Skin epidermis (tissue), 12 donors: ENCODE measurements around the gene ADAP1.
"Not testable (repeated sequence)": the region's sequence is repeated elsewhere in the genome, so short reads cannot be mapped to it uniquely, and the experiment has no call there.

Source experiments
- H3K27ac ChIP-seq, 21 experiments: fragments of 200-600 bp; sonication (generic) in 11 of 21; one replicate each; pipeline ENCODE4 v1.5.0; 2020; ENCODE audit warnings: mild to moderate bottlenecking in 3 of 21, inconsistent platforms in 2 of 21, moderate library complexity in 2 of 21
- H3K4me3 ChIP-seq, 7 experiments: fragments of 200-600 bp; sonication (generic) in 2 of 7; one replicate each; pipeline ENCODE4 v1.5.0; 2020; ENCODE audit warnings: inconsistent platforms in 2 of 7, mild to moderate bottlenecking in 2 of 7, moderate library complexity in 1 of 7

Gene ADAP1

DNA sequence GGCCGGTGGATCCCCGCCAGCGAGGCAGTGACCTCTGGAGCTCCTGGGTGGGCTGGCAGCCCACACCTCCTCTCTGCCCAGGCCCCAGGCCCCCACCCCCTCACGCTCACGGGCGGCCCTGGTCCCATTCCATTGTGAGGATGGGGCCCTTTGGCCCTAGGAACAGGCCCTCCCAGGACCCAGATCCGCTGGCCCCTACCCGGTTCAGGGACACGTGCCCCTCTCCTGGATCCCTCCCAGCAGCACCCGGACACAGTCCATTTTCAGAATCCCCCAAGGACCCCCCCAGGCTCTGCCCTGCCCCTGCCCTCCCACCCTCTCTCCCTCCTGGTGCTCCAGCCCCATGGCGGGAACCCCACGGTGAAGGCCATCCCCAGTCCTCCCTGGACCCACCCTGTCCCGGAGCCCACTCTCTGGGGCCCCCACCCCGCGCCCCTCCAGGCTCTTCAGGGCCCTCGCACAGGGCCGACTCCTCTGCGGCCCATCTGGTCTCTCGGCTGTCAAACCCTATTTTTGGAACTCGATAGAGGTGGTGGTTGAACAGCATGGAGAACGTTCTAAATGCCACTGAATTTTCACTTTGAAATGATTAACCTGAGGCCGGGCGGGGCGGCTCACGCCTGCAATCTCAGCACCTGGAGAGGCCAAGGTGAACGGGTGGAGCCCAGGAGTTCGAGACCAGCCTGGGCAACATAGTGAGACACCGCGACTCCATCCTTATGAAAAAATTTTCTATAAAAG lies 8.1 kb downstream of the ADAP1 start:
- Histone ChIP-seq H3K27ac (peak overlapping the region in 4 of 21 experiments; percentile 4 to 80 (median 17)), H3K4me3 (no peak overlapping the region)

DNA sequence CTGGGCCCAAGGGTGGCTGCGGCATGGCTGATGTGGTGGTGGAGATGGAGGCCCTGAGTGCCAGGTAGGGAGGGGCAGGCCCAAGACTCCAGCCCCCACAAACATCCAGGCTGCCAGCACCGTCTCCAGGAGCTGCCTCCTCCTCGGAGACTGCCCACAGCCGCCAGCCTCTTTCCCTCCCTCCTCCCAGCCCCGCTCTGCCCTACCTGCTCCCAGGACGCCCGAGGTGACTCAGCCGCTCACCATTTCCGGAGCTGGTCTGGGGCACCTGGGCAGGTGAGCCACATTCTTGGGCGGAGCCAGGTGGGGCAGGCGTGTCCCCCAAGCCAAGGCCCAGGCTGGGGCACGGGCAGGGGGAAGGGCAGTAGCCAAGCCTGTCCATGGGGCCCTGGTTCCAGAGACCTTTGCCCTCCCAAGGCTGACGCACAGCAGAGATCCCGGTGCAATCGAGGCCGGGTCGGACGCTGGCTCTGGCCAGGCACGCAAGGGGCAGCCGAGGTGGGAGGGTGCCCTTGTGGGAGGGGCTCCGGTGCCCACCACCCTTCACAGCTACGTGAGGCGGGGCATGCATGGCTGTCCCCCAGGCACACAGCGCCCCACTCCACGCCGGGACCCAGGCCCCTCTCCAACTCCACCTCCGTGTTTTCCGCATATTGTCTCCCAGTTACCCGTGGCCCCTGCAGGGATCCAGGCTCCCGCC lies 8.8 kb downstream of the ADAP1 start:
- Histone ChIP-seq H3K4me3 (peak overlapping the region in 1 of 7 experiments; percentile 17), H3K27ac (peak overlapping the region in 7 of 21 experiments; percentile 4 to 80 (median 16))

DNA sequence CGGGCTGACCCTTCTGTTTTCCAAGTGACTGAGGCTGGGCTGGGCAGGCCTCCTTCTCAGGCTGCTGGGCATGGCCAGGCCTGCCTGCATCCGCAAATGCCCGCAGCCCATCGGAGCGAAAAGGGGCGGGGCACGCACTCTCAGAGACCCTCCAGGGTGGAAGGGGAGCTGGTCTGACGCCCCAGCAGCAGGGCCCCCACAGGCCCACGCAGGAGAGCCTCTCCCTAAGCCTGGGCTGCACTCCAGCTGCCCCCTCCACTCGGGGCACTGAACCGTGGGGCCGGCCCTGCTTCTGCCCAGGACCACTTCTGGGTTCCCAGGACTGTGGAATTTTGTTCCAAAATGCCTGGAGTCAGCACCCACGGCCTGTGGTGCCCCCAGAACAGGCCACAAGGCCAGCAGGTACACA lies 9.3 kb downstream of the ADAP1 start:
- Histone ChIP-seq H3K27ac (peak overlapping the region in 5 of 21 experiments; percentile 4 to 80 (median 16)), H3K4me3 (peak overlapping the region in 1 of 7 experiments; percentile 17)

DNA sequence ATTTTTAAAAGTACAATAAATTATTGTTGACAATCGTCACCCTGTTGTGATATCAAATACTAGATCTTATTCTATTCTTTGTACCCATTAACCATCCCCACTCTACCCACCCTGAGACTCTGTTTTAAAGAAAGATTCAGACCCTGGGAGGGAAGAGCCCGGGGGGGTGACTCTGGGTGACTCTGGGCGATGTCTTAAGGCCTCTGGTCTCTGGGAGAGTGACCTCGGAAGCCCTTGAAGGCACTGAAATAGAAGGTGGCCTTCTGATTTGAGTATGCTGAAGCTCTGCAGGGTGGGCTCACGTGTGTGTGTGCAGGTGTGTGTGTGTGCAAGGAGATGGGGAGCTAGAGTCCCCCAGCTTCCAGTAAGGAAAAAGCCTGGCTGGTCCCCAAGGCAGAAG lies 9.7 kb downstream of the ADAP1 start:
- Histone ChIP-seq H3K4me3 (no peak overlapping the region), H3K27ac (peak overlapping the region in 4 of 21 experiments; percentile 11 to 80 (median 18))

DNA sequence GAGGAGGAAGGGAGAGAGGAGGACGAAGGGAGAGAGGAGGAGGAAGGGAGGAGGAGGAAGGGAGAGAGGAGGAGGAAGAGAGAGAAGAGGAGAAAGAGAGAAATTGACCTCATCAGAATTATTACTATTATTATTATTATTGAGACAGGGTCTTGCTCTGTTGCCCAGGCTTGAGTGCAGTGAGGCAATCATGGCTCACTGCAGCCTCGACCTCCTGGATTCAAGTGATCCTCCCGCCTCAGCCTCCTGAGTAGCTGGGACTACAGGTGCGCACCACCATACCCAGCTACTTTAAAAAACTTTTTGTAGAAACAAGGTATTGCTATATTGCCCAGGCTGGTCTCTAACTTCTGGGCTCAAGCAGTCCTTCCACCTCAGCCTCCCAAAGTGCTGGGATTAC lies 10.7 kb downstream of the ADAP1 start:
- not testable (repeated sequence) for H3K4me3 ChIP-seq, H3K27ac ChIP-seq

DNA sequence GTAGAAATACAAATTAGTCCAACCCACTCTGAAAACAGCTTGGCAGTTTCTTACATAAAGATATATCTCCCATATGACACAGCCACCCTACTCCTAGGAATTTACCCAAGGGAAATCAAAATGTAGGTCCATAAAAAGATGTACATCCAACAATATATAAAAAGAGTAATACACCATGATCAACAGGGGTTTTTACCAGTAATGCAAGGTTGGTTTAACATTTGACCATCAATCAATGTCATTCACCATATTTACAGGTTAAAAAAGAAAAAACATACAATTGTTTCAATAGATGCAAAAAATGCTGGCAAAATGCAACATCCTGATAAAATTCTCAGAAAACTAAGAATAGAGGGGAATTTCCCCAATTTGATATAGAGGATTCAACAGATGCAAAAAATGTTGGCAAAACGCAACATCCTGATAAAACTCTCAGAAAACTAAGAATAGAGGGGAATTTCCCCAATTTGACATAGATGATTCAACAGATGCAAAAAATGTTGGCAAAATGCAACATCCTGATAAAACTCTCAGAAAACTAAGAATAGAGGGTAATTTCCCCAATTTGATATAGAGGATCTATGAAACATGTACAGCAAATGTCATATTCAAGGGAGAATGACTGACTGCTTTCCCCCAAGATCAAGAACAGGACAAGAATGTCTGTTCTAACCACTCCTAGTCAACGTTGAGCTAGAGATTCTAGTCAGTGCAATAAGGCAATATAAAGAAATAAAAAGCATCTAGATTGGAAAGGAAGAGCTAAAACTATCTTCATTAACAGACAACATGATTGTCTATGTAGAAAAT lies 13.7 kb downstream of the ADAP1 start:
- Histone ChIP-seq H3K27ac (no peak overlapping the region), H3K4me3 (no peak overlapping the region)

DNA sequence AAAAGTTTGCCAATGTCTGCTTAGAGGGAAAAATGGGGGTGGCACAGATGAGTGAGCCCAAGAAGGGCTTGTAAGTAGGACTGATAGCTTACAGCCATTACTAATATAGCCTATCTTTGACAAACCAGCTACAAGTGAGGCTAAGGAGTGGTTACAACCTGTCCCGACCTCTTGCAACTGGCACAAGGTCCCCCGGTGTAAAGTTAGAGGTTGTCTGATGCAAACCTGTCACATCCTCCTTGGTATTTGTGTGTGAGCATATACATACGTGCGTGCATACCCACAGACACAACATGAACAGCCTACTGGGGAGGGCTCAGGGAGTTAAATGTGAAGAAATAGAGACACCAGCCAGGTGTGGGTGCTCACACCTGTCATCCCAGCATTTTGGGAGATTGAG lies 14.6 kb downstream of the ADAP1 start:
- no peak overlapping the region for H3K27ac ChIP-seq
- H3K4me3 ChIP-seq: no peak overlapping the region

DNA sequence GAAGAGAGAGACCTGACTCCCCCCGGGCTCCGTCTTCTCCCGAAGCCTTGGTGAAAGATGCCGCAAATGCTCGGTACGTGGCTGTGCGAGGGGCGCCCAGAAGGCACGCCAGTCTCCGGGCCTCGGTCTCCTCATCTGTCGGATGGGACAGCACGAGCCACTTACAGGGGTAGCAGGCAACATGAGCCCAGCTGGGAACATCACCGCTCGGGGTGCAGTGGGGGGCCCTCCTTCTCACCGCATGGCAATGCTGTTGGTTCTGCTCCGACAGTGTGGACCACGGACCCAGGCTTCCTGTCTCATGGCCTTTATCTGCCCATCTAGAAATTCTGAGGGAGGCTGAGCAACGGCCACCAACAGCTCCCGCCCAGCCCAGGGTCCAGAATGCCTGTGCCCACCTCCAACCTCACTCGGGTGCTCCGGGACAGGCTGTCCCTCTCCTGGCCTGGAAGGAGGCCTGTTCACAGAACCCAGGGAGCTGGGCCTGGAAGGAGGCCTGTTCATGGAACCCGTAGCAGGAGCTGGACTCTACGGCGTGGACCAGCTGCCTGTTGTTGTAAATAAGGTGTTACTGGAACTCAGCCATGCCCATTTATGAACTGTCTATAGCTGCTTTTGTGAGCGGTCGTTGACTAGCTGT lies 15.8 kb downstream of the ADAP1 start:
- Histone ChIP-seq H3K27ac (no peak overlapping the region), H3K4me3 (no peak overlapping the region)

DNA sequence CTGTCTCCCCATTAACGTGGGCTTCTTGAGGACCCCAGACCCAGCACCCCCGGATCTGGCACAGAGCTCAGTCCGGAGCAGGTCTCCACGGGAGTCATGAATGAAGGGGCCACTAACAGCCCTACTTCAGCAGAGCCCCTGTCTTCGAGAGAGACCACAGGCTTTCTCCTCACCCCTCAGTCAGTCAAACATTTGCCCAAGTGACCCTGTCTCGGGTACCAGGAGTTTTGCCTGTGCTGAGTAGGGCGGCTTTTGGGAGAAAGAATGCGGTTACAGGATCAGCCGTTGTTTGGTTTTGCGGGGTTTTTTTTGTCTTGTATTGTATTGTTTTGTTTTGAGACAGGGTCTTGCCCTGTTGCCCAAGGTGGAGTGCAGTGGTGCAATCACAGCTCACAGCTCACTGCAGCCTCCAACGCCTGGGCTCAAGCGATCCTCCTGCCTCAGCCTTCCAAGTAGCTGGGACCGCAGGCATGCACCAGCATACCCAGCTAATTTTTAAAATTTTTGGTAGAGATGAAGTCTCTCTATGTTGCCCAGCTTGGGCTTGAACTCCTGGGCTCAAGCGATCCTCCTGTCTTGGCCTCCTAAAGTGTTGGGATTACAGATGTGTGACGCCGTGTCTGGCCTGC lies 16.5 kb downstream of the ADAP1 start:
- no peak overlapping the region for H3K27ac ChIP-seq
- H3K4me3 ChIP-seq: no peak overlapping the region

DNA sequence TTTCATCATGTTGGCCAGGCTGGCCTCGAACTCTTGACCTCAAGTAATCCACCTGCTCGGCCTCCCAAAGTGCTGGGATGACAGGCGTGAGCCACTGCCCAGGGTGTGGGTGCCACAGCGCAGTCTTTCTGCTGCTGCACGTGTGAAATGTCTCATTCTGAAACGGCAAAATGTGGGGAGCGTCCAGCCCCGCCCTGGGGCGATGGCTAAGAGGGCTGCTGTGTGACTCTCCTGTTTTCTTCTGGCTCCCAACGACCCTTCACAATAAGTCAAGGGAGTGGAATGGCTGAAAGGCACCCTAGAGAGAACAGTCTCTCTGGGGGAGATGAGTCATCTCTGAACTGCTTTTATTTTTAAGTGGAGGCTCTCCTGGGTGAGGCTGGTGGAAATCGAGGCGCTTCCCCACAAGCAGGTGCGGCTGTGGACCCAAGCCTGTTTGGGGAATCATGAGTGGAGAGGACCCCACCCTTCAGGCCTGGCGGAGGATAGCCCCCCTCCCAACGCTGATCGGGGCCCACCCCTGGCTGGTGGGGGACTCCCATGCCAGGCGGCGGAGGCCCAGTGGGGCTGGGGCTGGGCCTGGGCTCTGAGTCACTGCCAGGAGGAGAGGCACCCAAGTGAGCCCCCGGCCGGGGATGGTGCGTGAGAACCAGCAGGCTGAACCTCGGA lies 18.0 kb downstream of the ADAP1 start:
- H3K27ac ChIP-seq: no peak overlapping the region
- H3K4me3 ChIP-seq: no peak overlapping the region

DNA sequence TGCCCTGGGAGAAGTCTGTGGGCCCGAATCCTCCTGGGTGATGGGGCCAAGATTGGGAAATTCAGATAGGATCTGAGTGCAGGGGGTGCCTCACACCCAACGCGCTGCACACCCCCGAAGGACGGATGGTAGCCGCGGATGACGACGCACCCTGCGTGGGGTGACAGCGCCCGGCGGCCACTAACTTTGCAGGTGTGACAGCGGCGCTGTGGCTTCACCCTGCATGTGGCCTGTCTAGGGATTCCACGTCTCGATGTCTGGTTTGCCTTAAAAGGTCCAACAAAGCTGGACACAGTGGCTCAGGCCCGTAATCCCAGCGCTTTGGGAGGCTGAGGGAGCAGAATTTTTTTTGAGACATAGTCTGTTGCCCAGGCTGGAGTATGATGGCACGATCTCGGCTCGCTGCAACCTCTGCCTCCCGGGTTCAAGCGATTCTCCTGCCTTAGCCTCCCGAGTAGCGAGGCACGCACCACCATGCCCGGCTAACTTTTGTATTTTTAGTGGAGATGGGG lies 18.6 kb downstream of the ADAP1 start:
- H3K4me3 ChIP-seq: no peak overlapping the region
- H3K27ac ChIP-seq: no peak overlapping the region

DNA sequence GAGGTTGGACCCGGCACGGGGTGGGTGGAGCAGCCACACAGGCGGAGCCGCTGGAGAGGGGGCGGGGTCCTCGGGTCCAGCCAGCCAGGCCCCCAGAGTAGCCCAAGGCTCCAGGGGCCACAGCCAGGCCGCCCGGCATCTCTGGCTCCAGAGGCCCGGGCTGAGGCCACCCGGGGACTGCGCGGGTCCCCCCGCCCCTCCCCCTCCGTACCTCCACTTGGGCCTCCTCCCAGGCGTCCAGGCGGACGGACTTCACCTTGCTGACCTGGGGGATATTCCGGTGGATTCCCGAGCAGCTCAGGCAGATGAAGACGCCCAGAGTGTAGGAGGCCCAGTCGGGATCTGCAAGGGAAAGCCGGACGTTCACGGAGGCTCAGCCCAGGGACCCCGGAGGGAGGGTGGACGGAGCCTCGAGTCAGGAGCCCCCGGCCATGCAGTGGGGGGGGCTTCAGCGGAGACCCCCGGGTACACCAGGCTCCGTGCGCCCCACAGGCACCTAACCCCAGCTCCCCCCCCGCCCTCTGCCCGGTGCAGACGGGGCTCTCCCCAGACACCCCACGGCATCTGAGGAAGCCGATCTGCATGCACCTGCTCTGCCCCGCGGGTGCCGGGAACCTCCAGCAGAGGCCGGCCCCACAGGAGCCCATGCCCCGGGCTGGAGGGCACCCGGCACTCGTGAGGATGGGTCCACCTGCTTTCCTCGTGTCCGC lies 19.2 kb downstream of the ADAP1 start:
- no peak overlapping the region for H3K4me3 ChIP-seq
- H3K27ac ChIP-seq: no peak overlapping the region

DNA sequence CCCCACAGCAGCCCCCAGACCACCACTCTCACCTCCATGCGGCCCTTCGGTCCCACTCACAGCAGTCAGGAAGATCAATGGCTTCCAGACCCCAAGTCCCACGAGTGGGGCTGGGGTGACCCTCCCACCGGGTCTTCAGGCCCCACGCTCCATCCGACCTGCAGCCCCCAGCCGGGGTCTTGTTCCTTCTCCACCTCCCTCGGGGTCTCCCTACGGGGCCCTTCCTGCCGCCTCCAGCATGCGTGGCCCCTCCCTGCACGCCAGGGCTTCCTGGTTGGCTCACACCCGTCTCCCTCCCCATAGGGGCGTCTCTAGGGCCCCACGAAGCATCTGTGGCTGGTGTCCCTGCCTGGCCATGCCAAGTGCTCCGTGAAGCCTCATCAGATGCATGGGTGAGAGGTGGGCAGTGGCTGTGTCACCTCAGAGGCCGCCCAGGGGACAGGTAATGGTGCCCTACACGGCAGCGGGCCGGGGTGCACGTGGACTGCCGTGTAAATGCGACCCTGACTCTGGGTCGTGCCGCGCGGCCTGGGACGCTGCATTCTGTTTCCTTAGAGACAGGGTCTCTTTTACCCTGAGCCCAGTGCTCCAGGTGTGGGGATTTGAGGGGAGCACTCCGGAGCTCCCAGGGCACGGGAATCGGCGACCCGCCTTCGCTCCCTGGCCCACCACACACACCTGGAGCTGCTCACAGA lies 19.9 kb downstream of the ADAP1 start:
- H3K27ac ChIP-seq: no peak overlapping the region
- no peak overlapping the region for H3K4me3 ChIP-seq

DNA sequence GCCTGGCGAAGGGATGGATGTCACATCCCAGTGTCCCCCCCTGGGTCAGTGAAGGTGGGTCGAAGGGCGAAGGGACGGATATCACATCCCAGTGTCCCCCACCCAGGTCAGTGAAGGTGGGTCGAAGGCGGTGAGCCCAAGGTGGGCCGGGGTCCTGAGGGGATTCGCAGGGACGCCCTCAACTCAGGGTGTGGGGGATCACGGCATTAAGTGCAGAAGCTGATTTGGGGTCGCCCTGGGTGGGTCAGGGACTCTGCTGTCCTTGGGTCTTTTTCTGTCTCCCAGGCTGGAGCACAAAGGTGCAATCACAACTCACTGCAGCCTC lies 21.9 kb downstream of the ADAP1 start:
- Histone ChIP-seq H3K27ac (no peak overlapping the region), H3K4me3 (no peak overlapping the region)

DNA sequence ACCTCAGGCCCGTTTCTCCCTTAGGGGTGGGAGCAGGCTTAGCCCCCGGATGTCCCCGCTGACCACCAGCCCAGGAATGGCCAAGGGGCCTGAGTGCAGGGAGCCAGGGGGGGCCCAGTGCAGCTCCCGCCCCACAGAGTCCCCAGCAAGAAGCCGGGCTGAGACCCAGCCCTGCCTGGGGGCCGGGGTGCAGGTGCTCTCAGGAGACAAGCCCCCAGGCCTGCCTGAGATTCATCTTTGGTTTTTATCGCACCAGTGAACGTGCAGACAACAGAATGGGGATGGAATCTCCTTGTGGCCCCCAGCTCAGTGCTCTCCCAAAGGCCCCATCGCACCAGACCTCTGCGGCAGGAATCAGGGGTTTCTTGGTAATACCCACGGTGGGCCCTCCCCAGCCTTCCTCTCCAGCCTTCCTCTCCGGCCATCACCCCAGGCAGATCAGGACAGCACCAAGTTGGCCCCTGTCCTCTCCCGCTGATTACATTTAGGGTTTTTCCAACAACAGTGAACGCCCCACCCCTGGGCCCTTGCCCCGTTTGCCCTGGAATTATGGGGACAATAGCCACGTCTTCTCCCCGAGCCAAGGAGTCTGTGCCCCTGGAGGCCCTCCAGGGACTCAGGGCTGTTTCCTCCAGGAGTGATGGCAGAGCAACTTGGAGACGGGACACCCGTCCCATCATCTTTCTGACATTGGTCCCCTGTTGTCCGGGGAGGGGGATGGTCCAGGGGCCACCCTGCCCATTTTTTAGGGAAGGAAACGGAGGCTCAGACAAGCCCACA lies 22.4 kb downstream of the ADAP1 start:
- no peak overlapping the region for H3K27ac ChIP-seq

DNA sequence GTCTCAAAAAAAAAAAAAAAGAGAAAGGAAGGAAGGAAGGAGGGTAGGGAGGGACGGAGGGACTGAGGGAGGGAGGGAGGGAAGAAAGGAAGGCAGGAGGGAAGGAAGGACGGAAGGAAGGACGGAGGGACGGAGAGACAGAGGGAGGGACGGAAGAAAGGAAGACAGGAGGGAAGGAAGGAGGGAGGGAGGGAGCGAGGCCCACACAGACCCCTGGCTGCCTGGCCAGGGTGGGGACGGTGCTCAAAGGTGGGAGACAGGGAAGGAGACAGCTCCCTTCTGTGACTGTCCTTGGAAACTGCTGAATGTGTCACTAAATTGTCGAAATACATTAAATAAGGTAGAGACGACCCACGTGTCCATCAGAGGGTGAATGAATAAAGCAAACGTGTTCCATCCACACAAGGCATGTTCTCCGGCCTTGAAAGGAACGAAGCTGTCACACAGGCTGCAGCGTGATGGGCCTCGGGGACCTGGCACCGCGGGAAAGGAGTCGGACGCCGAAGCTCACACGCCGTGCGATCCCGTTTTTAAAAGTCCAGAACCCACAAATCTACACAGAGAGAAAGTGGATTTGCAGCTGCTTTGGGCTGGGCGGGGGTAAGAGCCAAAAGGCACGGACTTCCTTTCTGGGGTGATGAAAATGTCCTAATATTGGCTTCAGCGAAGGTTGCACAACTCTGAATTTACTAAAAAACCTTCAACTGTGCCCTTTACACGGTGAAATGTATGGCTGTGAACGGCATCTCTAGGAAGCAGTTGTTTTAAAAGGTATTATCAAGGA lies 23.3 kb downstream of the ADAP1 start:
- no peak overlapping the region for H3K27ac ChIP-seq
- H3K4me3 ChIP-seq: no peak overlapping the region

More for the DNA sequence above, 22.4 kb downstream of the ADAP1 start:
- H3K4me3 ChIP-seq: no peak overlapping the region
